ENCODE data around the gene MOB3A.

DNA sequence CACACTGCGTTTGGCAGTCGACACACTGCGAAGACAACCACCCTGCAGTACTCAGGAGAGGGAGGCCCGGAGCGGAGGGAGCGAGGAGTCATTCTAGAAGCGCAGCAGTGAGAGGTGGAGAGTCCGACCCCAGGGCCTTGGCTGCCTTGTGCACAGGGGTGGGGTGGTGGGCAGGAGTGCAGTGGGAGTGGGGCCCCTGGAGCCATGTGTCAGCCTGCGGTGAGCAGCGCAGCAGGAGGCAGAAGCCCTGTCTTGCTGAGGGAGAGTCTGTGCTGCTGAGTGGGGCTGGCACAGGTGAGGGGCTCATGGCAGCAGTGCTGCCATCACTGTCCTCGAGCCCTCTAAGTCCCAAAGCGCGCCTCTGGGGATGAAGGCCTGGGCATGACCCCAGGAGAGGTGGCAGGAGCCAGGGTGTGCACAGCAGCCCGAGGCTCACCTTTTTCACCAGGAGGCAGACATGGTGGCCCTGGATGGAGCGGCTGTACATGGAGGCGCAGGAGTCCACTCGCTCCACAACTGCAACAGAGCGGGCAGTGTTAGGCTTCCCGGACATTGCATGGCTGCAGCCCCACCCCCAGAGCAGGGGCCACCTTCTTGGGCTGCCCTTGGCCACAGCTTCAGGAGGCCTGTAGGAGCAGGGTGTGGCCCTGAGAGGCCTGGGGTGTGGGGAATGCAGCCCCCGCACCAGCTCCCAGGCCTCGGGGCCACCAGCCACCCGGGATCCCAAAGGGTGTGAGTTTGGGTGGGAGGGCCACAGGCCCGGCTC lies 12.3 kb upstream of the MOB3A start:
- TF ChIP-seq, protein P1, sequence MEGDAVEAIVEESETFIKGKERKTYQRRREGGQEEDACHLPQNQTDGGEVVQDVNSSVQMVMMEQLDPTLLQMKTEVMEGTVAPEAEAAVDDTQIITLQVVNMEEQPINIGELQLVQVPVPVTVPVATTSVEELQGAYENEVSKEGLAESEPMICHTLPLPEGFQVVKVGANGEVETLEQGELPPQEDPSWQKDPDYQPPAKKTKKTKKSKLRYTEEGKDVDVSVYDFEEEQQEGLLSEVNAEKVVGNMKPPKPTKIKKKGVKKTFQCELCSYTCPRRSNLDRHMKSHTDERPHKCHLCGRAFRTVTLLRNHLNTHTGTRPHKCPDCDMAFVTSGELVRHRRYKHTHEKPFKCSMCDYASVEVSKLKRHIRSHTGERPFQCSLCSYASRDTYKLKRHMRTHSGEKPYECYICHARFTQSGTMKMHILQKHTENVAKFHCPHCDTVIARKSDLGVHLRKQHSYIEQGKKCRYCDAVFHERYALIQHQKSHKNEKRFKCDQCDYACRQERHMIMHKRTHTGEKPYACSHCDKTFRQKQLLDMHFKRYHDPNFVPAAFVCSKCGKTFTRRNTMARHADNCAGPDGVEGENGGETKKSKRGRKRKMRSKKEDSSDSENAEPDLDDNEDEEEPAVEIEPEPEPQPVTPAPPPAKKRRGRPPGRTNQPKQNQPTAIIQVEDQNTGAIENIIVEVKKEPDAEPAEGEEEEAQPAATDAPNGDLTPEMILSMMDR (IDR thresholded peaks at IDR 0.05; ENCODE audit: low read depth, low read length) = no peak
- no peak for TF ChIP-seq EZH2phosphoT487 (IDR thresholded peaks at IDR 0.05; ENCODE audit: low read depth)

All from OCI-LY3 (cell line).